ENCODE measurements around the gene TTLL1. TPM values are rescaled to one million over a fixed set of nuclear protein-coding genes. Genes with fewer than 3 reads are reported as not detected.

Gene TTLL1
- total and polyA plus RNA-seq, 4 donors: 0.50 to 2.2 (median 1.1) TPM

- Histone ChIP-seq H3K36me3 (ENCODE audit: control insufficient read depth in 4 of 4, insufficient read depth in 3 of 4, low read depth in 1 of 4, low read length in 3 of 4) (no peaks in the 10 kb centered on the region), H3K9me3 (ENCODE audit: control insufficient read depth in 4 of 4, low read length in 3 of 4) (no peaks in the 10 kb centered on the region), H3K9ac (ENCODE audit: low read depth in 1 of 2, low read length in 2 of 2) (no peak overlapping the region), H3K4me3 (ENCODE audit: low read depth in 1 of 3, low read length in 3 of 3) (no peak overlapping the region), H3K27me3 (ENCODE audit: control insufficient read depth in 4 of 4, insufficient read depth in 4 of 4, low read length in 3 of 4) (no peaks in the 10 kb centered on the region), H3K4me1 (ENCODE audit: control insufficient read depth in 4 of 4, insufficient read depth in 4 of 4, low read length in 3 of 4) (peaks cover 0 to 11% (median 6%) of the 10 kb centered on the region in 4 donors), H3K27ac (ENCODE audit: low read depth in 1 of 2, low read length in 2 of 2) (no peak overlapping the region)
- DNase-seq (ENCODE audit: low spot score): no peak
- TF ChIP-seq, protein P1, sequence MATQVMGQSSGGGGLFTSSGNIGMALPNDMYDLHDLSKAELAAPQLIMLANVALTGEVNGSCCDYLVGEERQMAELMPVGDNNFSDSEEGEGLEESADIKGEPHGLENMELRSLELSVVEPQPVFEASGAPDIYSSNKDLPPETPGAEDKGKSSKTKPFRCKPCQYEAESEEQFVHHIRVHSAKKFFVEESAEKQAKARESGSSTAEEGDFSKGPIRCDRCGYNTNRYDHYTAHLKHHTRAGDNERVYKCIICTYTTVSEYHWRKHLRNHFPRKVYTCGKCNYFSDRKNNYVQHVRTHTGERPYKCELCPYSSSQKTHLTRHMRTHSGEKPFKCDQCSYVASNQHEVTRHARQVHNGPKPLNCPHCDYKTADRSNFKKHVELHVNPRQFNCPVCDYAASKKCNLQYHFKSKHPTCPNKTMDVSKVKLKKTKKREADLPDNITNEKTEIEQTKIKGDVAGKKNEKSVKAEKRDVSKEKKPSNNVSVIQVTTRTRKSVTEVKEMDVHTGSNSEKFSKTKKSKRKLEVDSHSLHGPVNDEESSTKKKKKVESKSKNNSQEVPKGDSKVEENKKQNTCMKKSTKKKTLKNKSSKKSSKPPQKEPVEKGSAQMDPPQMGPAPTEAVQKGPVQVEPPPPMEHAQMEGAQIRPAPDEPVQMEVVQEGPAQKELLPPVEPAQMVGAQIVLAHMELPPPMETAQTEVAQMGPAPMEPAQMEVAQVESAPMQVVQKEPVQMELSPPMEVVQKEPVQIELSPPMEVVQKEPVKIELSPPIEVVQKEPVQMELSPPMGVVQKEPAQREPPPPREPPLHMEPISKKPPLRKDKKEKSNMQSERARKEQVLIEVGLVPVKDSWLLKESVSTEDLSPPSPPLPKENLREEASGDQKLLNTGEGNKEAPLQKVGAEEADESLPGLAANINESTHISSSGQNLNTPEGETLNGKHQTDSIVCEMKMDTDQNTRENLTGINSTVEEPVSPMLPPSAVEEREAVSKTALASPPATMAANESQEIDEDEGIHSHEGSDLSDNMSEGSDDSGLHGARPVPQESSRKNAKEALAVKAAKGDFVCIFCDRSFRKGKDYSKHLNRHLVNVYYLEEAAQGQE (IDR thresholded peaks at IDR 0.05): no peak
- no peak for TF ChIP-seq HNF4G (IDR thresholded peaks at IDR 0.05)
- WGBS: 86% methylated on average over 19 of the region's 19 CpGs
Observed at GRCh38 chr22:43085658-43086606, 3.3 kb downstream of the TTLL1 start.

- TF ChIP-seq GABPA (IDR thresholded peaks at IDR 0.05 in 1 of 2, conservative IDR thresholded peaks at IDR 0.05 in 1 of 2) (no peak), HNF4G (IDR thresholded peaks at IDR 0.05) (no peak), NR2F2 (IDR thresholded peaks at IDR 0.05) (no peak)
- no peak for DNase-seq (ENCODE audit: low spot score)
- WGBS: 96% methylated on average over 4 of the region's 4 CpGs
Observed at GRCh38 chr22:43081968-43082367, 7.2 kb downstream of the TTLL1 start.

GRCh38 chr22:43080616-43081015, 8.6 kb downstream of the TTLL1 start:
- TF ChIP-seq NR2F2 (IDR thresholded peaks at IDR 0.05) (no peak), GABPA (IDR thresholded peaks at IDR 0.05 in 1 of 2, conservative IDR thresholded peaks at IDR 0.05 in 1 of 2) (no peak), TAF1 (conservative IDR thresholded peaks at IDR 0.05) (no peak), CTCF (IDR thresholded peaks at IDR 0.05; ENCODE audit: low read depth, low read length, missing input control) (no peak), HNF4G (IDR thresholded peaks at IDR 0.05) (no peak)
- TF ChIP-seq, protein P2, sequence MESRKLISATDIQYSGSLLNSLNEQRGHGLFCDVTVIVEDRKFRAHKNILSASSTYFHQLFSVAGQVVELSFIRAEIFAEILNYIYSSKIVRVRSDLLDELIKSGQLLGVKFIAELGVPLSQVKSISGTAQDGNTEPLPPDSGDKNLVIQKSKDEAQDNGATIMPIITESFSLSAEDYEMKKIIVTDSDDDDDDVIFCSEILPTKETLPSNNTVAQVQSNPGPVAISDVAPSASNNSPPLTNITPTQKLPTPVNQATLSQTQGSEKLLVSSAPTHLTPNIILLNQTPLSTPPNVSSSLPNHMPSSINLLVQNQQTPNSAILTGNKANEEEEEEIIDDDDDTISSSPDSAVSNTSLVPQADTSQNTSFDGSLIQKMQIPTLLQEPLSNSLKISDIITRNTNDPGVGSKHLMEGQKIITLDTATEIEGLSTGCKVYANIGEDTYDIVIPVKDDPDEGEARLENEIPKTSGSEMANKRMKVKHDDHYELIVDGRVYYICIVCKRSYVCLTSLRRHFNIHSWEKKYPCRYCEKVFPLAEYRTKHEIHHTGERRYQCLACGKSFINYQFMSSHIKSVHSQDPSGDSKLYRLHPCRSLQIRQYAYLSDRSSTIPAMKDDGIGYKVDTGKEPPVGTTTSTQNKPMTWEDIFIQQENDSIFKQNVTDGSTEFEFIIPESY (IDR thresholded peaks at IDR 0.05): no peak
- TF ChIP-seq, protein P1 (IDR thresholded peaks at IDR 0.05): no peak
- Histone ChIP-seq H3K27me3 (ENCODE audit: control insufficient read depth in 4 of 4, insufficient read depth in 4 of 4, low read length in 3 of 4) (no peaks in the 10 kb centered on the region), H3K4me1 (ENCODE audit: control insufficient read depth in 4 of 4, insufficient read depth in 4 of 4, low read length in 3 of 4) (no peaks in the 10 kb centered on the region), H3K27ac (ENCODE audit: low read depth in 1 of 2, low read length in 2 of 2) (no peak overlapping the region), H3K9me3 (ENCODE audit: control insufficient read depth in 4 of 4, low read length in 3 of 4) (no peaks in the 10 kb centered on the region), H3K36me3 (ENCODE audit: control insufficient read depth in 4 of 4, insufficient read depth in 3 of 4, low read depth in 1 of 4, low read length in 3 of 4) (no peaks in the 10 kb centered on the region), H3K4me3 (ENCODE audit: low read depth in 1 of 3, low read length in 3 of 3) (no peak overlapping the region), H3K9ac (ENCODE audit: low read depth in 1 of 2, low read length in 2 of 2) (no peak overlapping the region)
- no peak for DNase-seq (ENCODE audit: low spot score)
- WGBS: 93% methylated on average over 2 of the region's 2 CpGs

More at GRCh38 chr22:43081968-43082367, 7.2 kb downstream of the TTLL1 start:
- H3K27me3 ChIP-seq (ENCODE audit: control insufficient read depth in 4 of 4, insufficient read depth in 4 of 4, low read length in 3 of 4): no peaks in the 10 kb centered on the region
- H3K9me3 ChIP-seq (ENCODE audit: control insufficient read depth in 4 of 4, low read length in 3 of 4): no peaks in the 10 kb centered on the region
- no peak overlapping the region for H3K27ac ChIP-seq (ENCODE audit: low read depth in 1 of 2, low read length in 2 of 2)
- no peak overlapping the region for H3K4me3 ChIP-seq (ENCODE audit: low read depth in 1 of 3, low read length in 3 of 3)
- no peak overlapping the region for H3K9ac ChIP-seq (ENCODE audit: low read depth in 1 of 2, low read length in 2 of 2)
- no peaks in the 10 kb centered on the region for H3K36me3 ChIP-seq (ENCODE audit: control insufficient read depth in 4 of 4, insufficient read depth in 3 of 4, low read depth in 1 of 4, low read length in 3 of 4)
- H3K4me1 ChIP-seq (ENCODE audit: control insufficient read depth in 4 of 4, insufficient read depth in 4 of 4, low read length in 3 of 4): no peaks in the 10 kb centered on the region

Data from liver (tissue), 9 donors.